ENCODE measurements around the gene SCYGR8.

SCYGR8 gene

GRCh38 chr2:227761740-227762476 is 16.2 kb downstream of the SCYGR8 start:
- DNase-seq (ENCODE audit: low read depth, low spot score) = no peak

- DNase-seq (ENCODE audit: low read depth, low spot score) = no peak
Measured at GRCh38 chr2:227765788-227766372, 20.2 kb downstream of the SCYGR8 start.

GRCh38 chr2:227766373-227766883 is 20.7 kb downstream of the SCYGR8 start:
- DNase-seq (ENCODE audit: low read depth, low spot score) = peak; percentile 26

DNA sequence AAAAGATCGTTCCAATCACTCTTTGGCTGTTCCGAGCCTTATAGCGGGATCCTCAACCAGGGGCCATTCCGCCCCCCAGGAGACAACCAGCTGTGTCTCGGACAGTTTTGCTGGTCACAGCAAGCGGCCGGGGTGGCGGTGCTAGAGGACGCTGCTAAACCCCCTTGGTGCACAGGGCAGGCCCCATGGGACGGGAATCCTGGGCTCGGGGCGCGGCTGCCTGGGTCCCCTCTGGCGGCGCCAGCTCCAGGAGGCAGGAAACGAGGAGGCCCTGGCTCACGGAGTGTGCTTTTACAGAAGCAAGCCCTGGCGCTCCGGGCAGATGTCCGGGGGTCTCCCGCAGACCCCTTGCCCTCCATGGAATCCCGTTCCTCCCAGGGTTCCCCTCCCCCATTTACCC is 22.1 kb downstream of the SCYGR8 start:
- no peak for DNase-seq (ENCODE audit: low read depth, low spot score)

GRCh38 chr2:227772197-227772661 is 26.5 kb downstream of the SCYGR8 start:
- no peak for DNase-seq (ENCODE audit: low read depth, low spot score)

DNA sequence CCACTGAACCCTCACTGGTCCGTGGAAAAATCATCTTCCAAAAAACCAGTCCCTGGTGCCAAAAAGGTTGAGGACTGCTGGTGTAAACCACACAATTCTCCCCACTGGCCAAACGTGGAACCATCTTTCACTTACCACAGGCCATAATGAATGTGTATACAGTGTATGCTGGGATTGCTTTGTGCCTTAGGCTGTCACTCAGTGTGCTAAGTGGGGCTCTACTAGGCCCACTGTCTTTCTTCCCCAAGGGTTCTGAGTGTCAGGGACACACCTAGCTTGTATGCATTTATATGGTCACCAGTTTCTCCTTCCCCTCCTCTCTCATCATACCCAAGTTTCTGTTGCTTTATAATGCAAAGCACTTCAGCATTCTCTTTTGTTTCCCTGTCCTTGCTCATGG is 27.2 kb downstream of the SCYGR8 start:
- no peak for DNase-seq (ENCODE audit: low read depth, low spot score)

GRCh38 chr2:227774011-227774624 is 28.4 kb downstream of the SCYGR8 start:
- no peak for DNase-seq (ENCODE audit: low read depth, low spot score)

- DNase-seq (ENCODE audit: low read depth, low spot score) = no peak
Measured at GRCh38 chr2:227774895-227775842, 29.5 kb downstream of the SCYGR8 start.

- DNase-seq (ENCODE audit: low read depth, low spot score) = no peak
Measured at GRCh38 chr2:227780981-227781615, 35.4 kb downstream of the SCYGR8 start.

- DNase-seq (ENCODE audit: low read depth, low spot score) = no peak
Measured at GRCh38 chr2:227781841-227782240, 36.1 kb downstream of the SCYGR8 start.

GRCh38 chr2:227782804-227783203 is 37.1 kb downstream of the SCYGR8 start:
- DNase-seq (ENCODE audit: low read depth, low spot score) = no peak

GRCh38 chr2:227783404-227784138 is 37.9 kb downstream of the SCYGR8 start:
- no peak for DNase-seq (ENCODE audit: low read depth, low spot score)

DNA sequence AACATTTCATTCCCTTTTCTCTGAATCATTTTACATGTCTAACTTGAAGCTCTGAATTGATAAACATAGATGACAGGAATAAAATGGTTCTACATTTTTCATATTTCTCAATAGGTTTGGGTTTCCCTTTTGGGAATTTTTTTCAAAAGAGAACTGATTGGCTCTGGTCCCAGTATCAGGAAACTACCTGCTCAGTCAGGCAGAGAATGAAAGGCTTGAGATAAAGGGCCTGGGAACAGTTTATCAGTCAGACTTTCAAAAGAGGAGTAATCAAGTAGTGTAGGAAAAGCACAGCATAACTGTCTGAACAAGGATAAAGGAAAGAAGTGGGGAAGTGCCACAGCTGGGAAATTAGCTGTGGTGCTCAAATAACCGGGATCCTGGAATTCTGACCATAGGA is 39.6 kb downstream of the SCYGR8 start:
- DNase-seq (ENCODE audit: low read depth, low spot score) = no peak

DNA sequence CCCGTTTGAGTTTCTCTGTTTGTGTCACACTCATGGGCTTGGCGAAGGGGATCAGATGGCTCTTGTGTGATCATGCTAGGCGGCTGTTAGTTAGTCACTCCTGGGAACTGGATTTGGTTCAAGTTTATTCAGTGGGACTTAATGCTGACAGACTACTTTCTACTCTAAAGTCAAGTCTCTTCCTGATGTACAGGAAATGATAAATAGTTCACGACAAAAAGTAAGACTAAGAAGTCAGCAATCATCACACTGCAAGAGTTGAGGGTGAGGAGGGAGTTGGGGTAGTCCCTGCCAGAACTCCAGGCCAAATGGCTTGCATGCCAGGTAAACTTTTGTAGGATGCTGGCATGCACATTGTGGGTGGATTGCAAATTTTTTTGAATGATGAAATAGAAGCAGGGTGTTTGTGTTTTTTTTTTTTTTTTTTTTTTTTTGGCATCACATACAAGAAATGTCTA is 42.9 kb downstream of the SCYGR8 start:
- DNase-seq (ENCODE audit: low read depth, low spot score) = no peak

DNA sequence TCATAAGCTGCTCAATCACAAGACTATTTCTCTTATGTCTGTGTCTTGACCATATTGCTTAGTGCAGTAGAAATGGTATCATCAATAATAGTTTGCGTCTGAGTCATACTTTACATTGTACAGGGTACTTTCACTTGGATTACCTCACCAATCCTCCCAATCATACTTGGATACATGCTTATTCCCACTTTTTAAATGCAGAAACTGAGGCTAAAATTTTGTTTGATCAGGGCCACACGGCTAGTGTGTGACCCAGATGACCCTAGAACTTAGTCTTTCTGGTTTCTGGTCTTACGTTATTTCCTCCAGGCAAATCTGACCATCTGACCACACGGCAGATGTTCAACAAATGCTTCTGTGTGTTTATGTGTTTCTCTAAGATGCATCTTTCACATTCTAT is 44.1 kb downstream of the SCYGR8 start:
- DNase-seq (ENCODE audit: low read depth, low spot score) = no peak

GRCh38 chr2:227793148-227793712 is 47.5 kb downstream of the SCYGR8 start:
- no peak for DNase-seq (ENCODE audit: low read depth, low spot score)

Data from activated CD4-positive, CD25-positive, alpha-beta regulatory T cell treated with anti-CD3 and anti-CD28 coated beads, Interleukin-2, amount 50 U/mL, for 16 hours (primary cell).